MCF 10A (cell line): ENCODE results near the gene OR7G2. TPM values are rescaled to one million over a fixed set of nuclear protein-coding genes. Genes with fewer than 3 reads are reported as not detected.
A peak's percentile ranks its signal among the peaks of the same experiment; 100 is the strongest.

Experiments
- BruUV-seq: library from RNA; stranded (reverse); fragments of 400-500 nt; replicated peaks from 2 replicates; lab custom pipeline; 2021; lab: Mats Ljungman, UMichigan
- CTCF ChIA-PET: fragments of 300-600 bp; sonication (Branson Sonifier 250); formaldehyde crosslinking; extraction: SDS; loops from one replicate; lab custom pipeline; 2021; ENCODE audit warnings: antibody characterized with exemption, inconsistent platforms; lab: Yijun Ruan, JAX
- POLR2A ChIA-PET: fragments of 300-600, 350-650 bp; sonication (Branson Sonifier 250); formaldehyde crosslinking; extraction: SDS; loops from one replicate; lab custom pipeline; 2020; ENCODE audit warnings: antibody characterized with exemption, inconsistent platforms; lab: Yijun Ruan, JAX
- DNase-seq: peaks from one replicate; pipeline ENCODE4 v3.0.0-alpha.2; 2018; ENCODE audit not compliant: unreplicated experiment
- H3K27ac Mint-ChIP-seq: one replicate; pipeline ENCODE4 v1.8.0; 2022; ENCODE audit warnings: mild to moderate bottlenecking, low read depth, mixed read lengths; ENCODE audit not compliant: unreplicated experiment
- H3K27me3 Mint-ChIP-seq: one replicate; pipeline ENCODE4 v1.8.0; 2022; ENCODE audit warnings: mixed read lengths; ENCODE audit not compliant: insufficient read depth, unreplicated experiment
- H3K36me3 Mint-ChIP-seq: one replicate; pipeline ENCODE4 v1.8.0; 2022; ENCODE audit warnings: mild to moderate bottlenecking, moderate library complexity, mixed read lengths; ENCODE audit not compliant: insufficient read depth, unreplicated experiment
- H3K4me1 Mint-ChIP-seq: one replicate; pipeline ENCODE4 v1.8.0; 2022; ENCODE audit warnings: mixed read lengths; ENCODE audit not compliant: insufficient read depth, unreplicated experiment
- H3K4me3 Mint-ChIP-seq: one replicate; pipeline ENCODE4 v1.8.0; 2022; ENCODE audit warnings: mild to moderate bottlenecking, moderate library complexity, mixed read lengths; ENCODE audit not compliant: unreplicated experiment
- H3K9me3 Mint-ChIP-seq: one replicate; pipeline ENCODE4 v1.8.0; 2022; ENCODE audit warnings: mixed read lengths; ENCODE audit not compliant: unreplicated experiment
- intact Hi-C: fragments of 100-400 bp; cut with micrococcal nuclease; formaldehyde crosslinking; loops from 2 replicates; pipeline ENCODE4 v1.14.1; 2022
- total RNA-seq: library from RNA; stranded (reverse); gene quantifications from 2 replicates; pipeline ENCODE4 v1.2.3, GENCODE V29; 2022
- TF ChIP-seq, protein P1 (sequence below): fragments of 200-600 bp; IDR thresholded peaks from one replicate; pipeline ENCODE4 v1.8.0; 2022; ENCODE audit warnings: antibody characterized with exemption, mild to moderate bottlenecking; ENCODE audit not compliant: unreplicated experiment

OR7G2 gene
- total RNA-seq, 1 experiment from 2014 or later = not detected

DNA sequence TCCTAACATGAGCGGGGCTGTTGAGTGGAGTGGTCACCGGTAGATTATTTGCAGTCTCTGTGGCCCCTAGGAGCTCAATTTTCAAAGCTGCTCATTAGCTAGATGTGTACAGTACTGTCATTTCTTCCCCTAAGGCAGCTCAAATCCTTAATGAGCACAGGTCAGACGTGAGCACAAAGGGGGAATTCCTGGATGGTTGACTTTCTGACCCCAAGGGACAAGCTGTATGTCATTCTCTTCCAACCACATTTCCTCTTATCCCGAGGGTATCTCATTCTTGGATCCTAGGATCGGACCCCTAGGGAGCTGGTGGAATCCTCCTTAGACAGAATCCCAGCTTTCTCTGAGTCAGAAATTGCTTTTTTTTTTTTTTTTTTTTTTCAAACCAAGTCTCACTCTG lies 25.1 kb upstream of the OR7G2 start:
- BruUV-seq = no TSS peak
- H3K27ac Mint-ChIP-seq = no peak overlapping the region
- ChIA-PET CTCF (interaction anchor here (0.6 to 0.7 kb wide), 4 partner anchors 71 to 666 kb away, joined by 3 to 5 read pairs (median 4); no protein-coding TSS in a partner anchor), POLR2A (interaction anchor here (0.6 kb wide), 1 partner anchor 114 kb away, joined by 3 read pairs; no protein-coding TSS in a partner anchor)
- intact Hi-C loops = loop anchor here (10.0 kb wide), 1 partner anchor 302 kb away; the partner anchor contains the start of gene ZNF266
- no peak overlapping the region for H3K4me3 Mint-ChIP-seq
- H3K27me3 Mint-ChIP-seq = no peaks in the 10 kb centered on the region
- no peak for DNase-seq
- H3K36me3 Mint-ChIP-seq = no peaks in the 10 kb centered on the region
- TF ChIP-seq, protein P1, sequence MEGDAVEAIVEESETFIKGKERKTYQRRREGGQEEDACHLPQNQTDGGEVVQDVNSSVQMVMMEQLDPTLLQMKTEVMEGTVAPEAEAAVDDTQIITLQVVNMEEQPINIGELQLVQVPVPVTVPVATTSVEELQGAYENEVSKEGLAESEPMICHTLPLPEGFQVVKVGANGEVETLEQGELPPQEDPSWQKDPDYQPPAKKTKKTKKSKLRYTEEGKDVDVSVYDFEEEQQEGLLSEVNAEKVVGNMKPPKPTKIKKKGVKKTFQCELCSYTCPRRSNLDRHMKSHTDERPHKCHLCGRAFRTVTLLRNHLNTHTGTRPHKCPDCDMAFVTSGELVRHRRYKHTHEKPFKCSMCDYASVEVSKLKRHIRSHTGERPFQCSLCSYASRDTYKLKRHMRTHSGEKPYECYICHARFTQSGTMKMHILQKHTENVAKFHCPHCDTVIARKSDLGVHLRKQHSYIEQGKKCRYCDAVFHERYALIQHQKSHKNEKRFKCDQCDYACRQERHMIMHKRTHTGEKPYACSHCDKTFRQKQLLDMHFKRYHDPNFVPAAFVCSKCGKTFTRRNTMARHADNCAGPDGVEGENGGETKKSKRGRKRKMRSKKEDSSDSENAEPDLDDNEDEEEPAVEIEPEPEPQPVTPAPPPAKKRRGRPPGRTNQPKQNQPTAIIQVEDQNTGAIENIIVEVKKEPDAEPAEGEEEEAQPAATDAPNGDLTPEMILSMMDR = no peak
- peaks cover 3% of the 10 kb centered on the region for H3K9me3 Mint-ChIP-seq
- no peaks in the 10 kb centered on the region for H3K4me1 Mint-ChIP-seq

DNA sequence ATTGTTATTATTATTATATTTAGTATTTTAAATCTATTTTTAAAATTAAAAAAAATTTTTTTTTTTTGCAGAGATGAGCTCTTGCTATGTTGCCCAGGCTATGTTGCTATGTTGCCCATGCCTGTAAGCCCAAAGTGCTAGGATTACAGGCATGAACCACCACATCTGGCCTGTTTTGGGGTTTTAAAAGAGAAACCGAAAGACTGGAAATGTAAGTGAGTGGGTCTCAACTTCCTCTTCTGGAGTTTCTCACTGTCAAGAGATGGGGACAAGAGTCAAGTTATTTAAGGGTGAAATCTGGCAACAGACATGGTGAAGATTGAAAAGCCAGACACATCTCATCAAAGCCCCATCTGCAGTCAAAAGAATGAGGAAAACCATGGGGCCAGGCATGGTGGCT lies 23.7 kb upstream of the OR7G2 start:
- Mint-ChIP-seq H3K4me3 (no peak overlapping the region), H3K9me3 (peaks cover 17% of the 10 kb centered on the region), H3K27me3 (no peaks in the 10 kb centered on the region), H3K27ac (no peak overlapping the region), H3K36me3 (no peaks in the 10 kb centered on the region), H3K4me1 (no peaks in the 10 kb centered on the region)
- ChIA-PET CTCF (interaction anchor here (0.6 to 0.7 kb wide), 2 partner anchors 202 to 665 kb away, joined by 3 read pairs; no protein-coding TSS in a partner anchor), POLR2A (no interaction called here)
- intact Hi-C loops = loop anchor here (10.0 kb wide), 1 partner anchor 304 kb away; the partner anchor contains the start of gene ZNF266
- TF ChIP-seq, protein P1 = no peak
- no TSS peak for BruUV-seq
- no peak for DNase-seq

GRCh38 chr19:9128171-9128570 lies 20.9 kb upstream of the OR7G2 start:
- Mint-ChIP-seq H3K4me3 (no peak overlapping the region), H3K27ac (no peak overlapping the region)
- peak; percentile 52 for DNase-seq

GRCh38 chr19:9126900-9127405 lies 19.7 kb upstream of the OR7G2 start, which contains the start of gene OR7G3:
Gene OR7G3, minus strand, starts transcription at chr19:9126950. Its CDS starts 0 bp downstream, at chr19:9126950.
- no peaks in the 10 kb centered on the region for H3K36me3 Mint-ChIP-seq
- H3K27ac Mint-ChIP-seq = no peak within 1 kb of the TSS
- no TSS peak for BruUV-seq
- ChIA-PET POLR2A (interaction anchor here (0.7 kb wide), 1 partner anchor 905 kb away, joined by 5 read pairs; no protein-coding TSS in a partner anchor), CTCF (no interaction called here)
- H3K4me1 Mint-ChIP-seq = no peaks in the 10 kb centered on the region
- no peak for DNase-seq
- intact Hi-C loops = no loop called here
- H3K9me3 Mint-ChIP-seq = peaks cover 30% of the 10 kb centered on the region
- no peaks in the 10 kb centered on the region for H3K27me3 Mint-ChIP-seq
- no peak within 1 kb of the TSS for H3K4me3 Mint-ChIP-seq
- TF ChIP-seq, protein P1 = no peak

More at GRCh38 chr19:9128171-9128570, 20.9 kb upstream of the OR7G2 start:
- ChIA-PET CTCF (no interaction called here), POLR2A (no interaction called here)
- TF ChIP-seq, protein P1 = no peak
- Mint-ChIP-seq H3K9me3 (peaks cover 24% of the 10 kb centered on the region), H3K27me3 (no peaks in the 10 kb centered on the region), H3K4me1 (no peaks in the 10 kb centered on the region), H3K36me3 (no peaks in the 10 kb centered on the region)
- intact Hi-C loops = no loop called here
- BruUV-seq = no TSS peak
